Left lobe of liver (tissue), 2 donors: ENCODE results near the gene TREH. TPM values are rescaled to one million over a fixed set of nuclear protein-coding genes. Genes with fewer than 3 reads are reported as not detected.

Source experiments
- ATAC-seq: fragments of 200-7000 bp; cut with Tn5 transposase; one replicate; pipeline ENCODE4 v1.9.1; 2020; ENCODE audit warnings: mild to moderate bottlenecking, moderate library complexity
- DNase-seq: peaks from one replicate; pipeline ENCODE4 v3.0.0-alpha.2; 2020; ENCODE audit warnings: low spot score
- total RNA-seq: library from RNA; stranded (reverse); gene quantifications from one replicate; pipeline ENCODE4 v1.2.1, GENCODE V29; 2021
- donor health status: DM: no; HTN: no; CAD: no; lungs with moderate emphysema.
- donor health status: DM: no; HTN: yes; CAD: no.

Gene TREH
- total RNA-seq, 1 donor from 2014 or later = 3.4 TPM

DNA sequence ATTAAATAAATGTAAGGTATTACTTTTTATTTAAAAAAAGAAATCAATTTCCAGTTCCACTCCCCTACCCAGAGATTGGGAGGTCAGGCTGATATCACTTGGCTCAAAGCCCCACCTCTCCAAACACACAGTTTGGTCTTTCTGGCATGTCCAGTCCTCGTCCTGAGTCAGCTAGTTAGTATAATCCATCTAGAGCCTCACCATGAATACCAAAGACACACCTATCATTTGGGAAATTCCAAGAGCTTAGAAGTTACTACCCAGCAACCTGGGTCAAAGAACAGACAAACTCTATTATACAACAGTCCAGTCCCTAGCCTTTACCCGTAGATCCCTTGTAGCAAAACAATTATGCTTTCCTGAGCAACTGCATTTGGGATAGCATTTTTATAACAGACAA, 9.4 kb downstream of the TREH start:
- ATAC-seq (peak; percentile 67), DNase-seq (no peak)

DNA sequence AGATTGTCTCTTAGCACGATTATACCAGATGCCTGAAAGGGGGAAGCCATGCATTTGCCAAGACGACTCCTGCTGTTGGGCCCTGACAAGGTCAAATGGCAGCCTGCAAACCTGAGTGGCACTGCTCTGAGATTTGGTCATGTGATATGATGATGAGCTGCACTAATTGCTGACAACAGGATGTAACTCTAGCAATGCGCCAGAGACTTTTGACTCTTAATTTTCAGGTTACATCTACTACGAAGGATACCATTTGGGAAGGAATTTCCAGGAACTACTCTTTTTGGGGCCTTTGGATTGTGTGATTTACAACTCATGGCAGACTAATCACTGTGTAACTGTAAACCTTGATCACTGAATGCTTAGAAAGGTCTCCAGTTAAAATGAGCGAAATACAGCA, 13.1 kb downstream of the TREH start:
- DNase-seq = no peak

GRCh38 chr11:118663902-118664301, 15.5 kb downstream of the TREH start:
- ATAC-seq (no peak), DNase-seq (no peak)

More for the DNA sequence above, 13.1 kb downstream of the TREH start:
- no peak for ATAC-seq

GRCh38 chr11:118663381-118663780, 16.1 kb downstream of the TREH start:
- DNase-seq = no peak
- ATAC-seq = no peak

- no peak for ATAC-seq
- no peak for DNase-seq
Observed at GRCh38 chr11:118662401-118663271, 16.8 kb downstream of the TREH start.

DNA sequence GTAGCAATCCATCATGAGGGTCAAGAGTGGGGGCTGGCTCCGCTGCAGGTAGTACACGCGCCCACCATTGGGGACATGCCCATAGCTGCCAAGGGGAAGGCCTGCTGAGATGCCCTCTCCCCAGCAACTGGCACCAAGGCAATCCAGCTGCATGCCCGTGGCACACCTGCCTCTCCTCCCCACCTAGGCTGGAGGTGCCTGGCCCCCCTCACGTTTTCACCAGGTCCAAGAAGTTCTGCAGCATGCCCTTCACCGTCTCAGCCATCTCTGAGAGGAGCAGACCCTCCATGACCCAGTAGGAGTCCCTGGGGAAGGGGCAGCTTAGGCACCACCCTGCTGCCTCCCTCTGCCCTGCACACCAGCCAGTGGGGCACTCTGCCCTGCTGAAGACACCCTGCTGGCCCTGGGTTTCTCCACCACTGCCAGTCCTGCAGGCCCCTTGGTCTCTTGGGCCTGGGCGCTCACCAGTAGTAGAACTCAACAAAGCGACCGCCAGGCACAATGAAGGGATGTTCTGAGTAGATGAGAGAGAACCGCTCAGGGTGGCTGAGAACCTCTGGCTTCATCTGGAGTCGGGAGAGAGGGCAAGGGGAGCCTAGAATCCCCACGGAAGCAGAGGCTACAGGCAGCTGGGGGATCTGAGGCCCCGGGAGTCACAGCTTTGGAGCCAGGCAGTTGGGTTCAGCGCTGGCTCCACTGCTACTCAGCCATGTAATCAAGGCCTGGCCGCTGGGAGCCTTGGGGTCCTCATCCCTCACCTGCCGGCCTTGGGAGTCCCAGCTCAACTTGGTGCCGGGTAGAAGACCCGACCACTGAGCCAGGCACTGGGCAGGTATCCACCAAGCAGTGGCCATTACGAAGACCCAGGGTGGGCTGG, 17.8 kb downstream of the TREH start:
- ATAC-seq (no peak), DNase-seq (no peak)

DNA sequence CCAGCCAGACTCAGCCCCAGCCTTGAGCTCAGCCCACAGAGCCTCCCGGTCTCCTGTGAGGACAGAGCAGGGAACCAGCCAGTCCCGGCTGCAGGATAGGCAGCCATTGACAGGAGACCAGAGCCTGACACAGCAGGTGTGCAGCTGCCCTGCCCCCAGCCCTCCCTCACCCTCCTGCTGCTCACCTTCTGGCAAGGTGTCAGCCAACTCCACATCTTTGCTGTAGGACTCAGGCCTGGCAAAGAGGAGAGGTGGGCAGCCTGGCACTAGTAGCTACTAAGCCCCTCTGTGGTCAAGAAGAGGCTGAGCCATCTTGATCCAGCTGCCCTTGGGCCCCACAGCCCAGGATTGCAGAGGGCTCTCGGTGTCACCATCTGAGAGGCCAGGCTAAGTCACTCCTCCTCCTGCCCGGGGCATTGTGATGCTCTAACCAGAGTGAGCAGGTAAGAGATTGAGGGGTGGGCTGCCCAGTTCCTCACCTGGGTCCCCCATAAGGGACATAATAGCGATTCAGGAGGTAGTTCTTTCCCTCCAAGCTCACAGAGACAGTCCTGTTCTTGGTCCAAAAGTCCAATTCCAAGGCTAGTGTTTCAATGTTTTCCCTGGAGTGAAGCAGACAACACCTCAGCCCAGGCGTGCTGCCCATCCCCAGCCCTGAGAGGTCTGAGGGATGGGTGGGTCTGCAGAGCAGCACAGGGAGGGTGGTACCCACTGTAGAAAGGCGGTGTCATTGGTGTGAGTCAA, 18.6 kb downstream of the TREH start:
- DNase-seq (peak; percentile 44), ATAC-seq (no peak)

- no peak for ATAC-seq
Observed at GRCh38 chr11:118659953-118660680, 19.3 kb downstream of the TREH start.

GRCh38 chr11:118659314-118659952, 20.0 kb downstream of the TREH start:
- ATAC-seq (peak; percentile 96), DNase-seq (peak; percentile 87)

More at GRCh38 chr11:118659953-118660680, 19.3 kb downstream of the TREH start:
- DNase-seq = no peak

DNA sequence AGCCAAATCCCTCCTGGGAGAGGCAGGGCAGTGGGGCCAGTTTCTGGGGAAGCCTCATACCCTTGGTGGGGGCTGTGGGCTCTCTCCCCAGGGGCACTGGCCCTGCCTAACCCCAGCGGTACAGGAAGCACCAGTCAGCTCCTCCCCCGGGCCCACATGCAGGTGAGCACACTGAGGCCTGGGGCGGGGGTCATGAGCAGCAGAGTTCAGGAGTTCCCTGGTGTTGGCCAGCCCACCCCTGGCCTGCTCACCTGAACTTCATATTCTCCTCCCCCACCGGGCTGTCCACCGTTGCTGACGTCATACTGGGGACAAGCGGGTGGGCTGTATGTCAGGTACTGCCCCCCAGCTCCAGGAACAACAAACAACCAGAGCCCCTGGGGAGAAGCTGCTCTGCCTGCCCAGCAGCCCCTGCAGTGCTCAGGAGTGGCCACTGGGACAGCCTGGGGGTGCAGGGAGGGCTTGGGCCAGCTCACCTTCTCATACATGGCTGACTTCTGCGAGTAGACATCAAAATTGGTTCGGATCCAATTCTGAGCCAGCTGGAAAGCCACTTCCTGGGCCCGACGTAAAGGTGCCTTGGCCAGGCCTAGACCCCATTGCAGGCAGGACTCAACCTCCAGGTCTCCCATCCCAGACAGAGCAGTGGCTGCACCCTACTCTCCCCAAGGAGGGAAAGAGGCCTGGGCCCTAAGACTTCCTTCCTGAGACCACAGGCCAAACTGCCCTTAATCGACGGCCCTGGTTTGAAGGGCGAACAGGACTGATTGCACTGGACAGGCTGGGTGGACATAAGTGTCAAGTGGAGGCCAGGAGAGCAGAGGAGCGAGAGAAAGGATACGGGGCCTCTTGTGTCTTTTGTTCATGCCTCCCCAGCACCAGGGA, 20.8 kb downstream of the TREH start:
- no peak for ATAC-seq
- peak; percentile 43 for DNase-seq

GRCh38 chr11:118657709-118658428, 21.6 kb downstream of the TREH start:
- no peak for DNase-seq
- ATAC-seq = no peak

- no peak for ATAC-seq
- DNase-seq = no peak
Observed at GRCh38 chr11:118657238-118657637, 22.2 kb downstream of the TREH start.

DNA sequence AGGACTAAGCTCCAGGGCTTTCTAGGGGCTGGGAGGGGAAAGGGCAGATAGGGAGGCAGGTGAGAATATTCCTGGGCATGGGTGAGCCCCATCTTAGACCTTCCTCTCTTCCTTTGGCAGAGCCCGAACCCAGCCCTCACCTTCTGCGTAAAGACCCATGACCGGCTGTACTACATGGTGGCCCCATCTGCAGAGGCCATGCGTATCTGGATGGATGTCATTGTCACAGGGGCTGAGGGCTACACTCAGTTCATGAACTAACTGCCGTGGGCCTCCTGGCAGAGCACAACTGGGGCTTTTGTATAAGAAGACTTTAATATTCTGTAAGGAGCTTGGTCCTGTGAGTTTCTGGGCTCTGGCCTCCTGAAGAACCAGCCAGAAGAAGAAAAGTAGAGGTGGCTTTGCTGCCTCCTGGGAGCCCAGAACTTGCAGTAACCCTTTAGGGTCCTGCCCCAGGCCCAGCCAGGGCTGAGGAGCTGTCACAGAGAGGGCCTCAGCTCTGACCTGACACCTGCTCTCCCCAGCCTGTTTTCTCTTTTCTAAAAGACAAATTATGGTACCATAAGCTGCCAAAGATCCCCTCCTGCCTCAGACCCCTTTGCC, 22.8 kb downstream of the TREH start:
- no peak for ATAC-seq
- DNase-seq = no peak

- ATAC-seq = no peak
- DNase-seq = no peak
Observed at GRCh38 chr11:118655486-118656190, 23.8 kb downstream of the TREH start.

DNA sequence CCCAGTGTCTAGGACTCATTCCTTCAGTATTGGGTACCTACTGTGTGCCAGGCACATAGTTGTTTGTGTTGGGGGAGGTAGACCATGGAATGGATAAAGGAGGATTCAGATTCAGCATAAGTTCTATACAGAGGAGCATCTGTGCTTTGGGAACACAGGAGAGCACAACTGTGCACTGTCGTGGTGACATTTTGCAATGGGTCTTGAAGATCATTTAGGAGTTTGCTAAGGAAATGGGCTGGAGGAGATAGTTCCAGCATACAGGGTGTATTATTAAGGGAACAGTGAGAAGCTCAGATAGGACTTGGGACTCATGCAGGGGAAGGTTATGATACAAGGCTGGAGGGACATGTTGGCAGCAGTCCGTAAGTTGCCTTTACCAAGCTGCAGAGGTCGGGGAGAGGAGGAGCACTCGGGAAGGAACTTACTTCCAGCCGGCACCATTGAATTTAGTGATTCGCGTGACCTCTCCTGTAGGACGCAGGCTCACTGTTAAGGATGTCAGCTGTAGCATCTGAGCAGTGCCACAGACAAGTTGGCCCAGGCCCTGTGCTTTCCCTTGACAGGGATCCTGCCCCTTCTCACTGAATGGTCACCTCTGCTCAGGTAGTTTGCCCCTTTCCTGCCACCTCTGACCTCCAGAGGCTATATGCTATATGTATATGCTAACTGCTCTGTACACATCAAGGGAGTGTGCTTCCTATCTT, 25.6 kb downstream of the TREH start:
- no peak for DNase-seq
- no peak for ATAC-seq

- DNase-seq (no peak), ATAC-seq (no peak)
Observed at GRCh38 chr11:118652681-118653181, 26.7 kb downstream of the TREH start.
